HCT116 (cell line): ENCODE data around the gene KRT83.

Experiments
- CTCF ChIP-seq, 3 experiments: fragments of 200-600 bp in 1 of 3; sonication (generic) in 1 of 3; IDR thresholded peaks in 2 of 3; conservative IDR thresholded peaks in 1 of 3; 2 replicates each; pipeline ENCODE4 v1.5.1; 2012 to 2017; ENCODE audit warnings: low read depth in 2 of 3, low read length in 2 of 3, antibody characterized with exemption in 1 of 3, borderline replicate concordance in 1 of 3, control low read depth in 1 of 3, mild to moderate bottlenecking in 1 of 3, mixed read lengths in 1 of 3, mixed run types in 1 of 3, moderate library complexity in 1 of 3; ENCODE audit not compliant: insufficient read depth in 1 of 3
- FOSL1 ChIP-seq: IDR thresholded peaks from 2 replicates; pipeline ENCODE4 v1.6.1; 2012; ENCODE audit warnings: low read depth
- JUND ChIP-seq: IDR thresholded peaks from 2 replicates; pipeline ENCODE4 v1.6.1; 2012

GRCh38 chr12:52362118-52362726 is 41.0 kb upstream of the KRT83 start:
- no peak for TF ChIP-seq FOSL1
- peak; percentile 37 to 63 (median 62); a peak in 5 of 6 replicates for TF ChIP-seq CTCF (IDR thresholded peaks at IDR 0.05 in 2 of 3, conservative IDR thresholded peaks at IDR 0.05 in 1 of 3; ENCODE audit: borderline replicate concordance in 1 of 3, insufficient read depth in 1 of 3, low read depth in 2 of 3, low read length in 2 of 3)
- no peak for TF ChIP-seq JUND
